Transverse colon (tissue), 4 donors: ENCODE data around the gene STRA6.

Experiments used
- EP300 ChIP-seq: sonication (generic); formaldehyde crosslinking; IDR thresholded peaks from one replicate; pipeline ENCODE4 v1.6.1; 2017; ENCODE audit warnings: antibody characterized with exemption, low read depth
- POLR2AphosphoS5 ChIP-seq, 3 donors: sonication (generic); formaldehyde crosslinking; IDR thresholded peaks; one replicate each; pipeline ENCODE4 v1.6.1; 2016; ENCODE audit warnings: antibody characterized with exemption in 3 of 3
- TF ChIP-seq, protein P1 (sequence below), 5 experiments: fragments of 200-600 bp in 3 of 5; fragments of 450-650 bp in 2 of 5; sonication (generic) in 3 of 5; IDR thresholded peaks; 1 replicate in 2 of 5; 2 replicates in 3 of 5; pipeline ENCODE4 v1.5.1; 2016 to 2017; ENCODE audit warnings: antibody characterized with exemption in 5 of 5, inconsistent platforms in 3 of 5, mild to moderate bottlenecking in 2 of 5, moderate library complexity in 1 of 5

DNA sequence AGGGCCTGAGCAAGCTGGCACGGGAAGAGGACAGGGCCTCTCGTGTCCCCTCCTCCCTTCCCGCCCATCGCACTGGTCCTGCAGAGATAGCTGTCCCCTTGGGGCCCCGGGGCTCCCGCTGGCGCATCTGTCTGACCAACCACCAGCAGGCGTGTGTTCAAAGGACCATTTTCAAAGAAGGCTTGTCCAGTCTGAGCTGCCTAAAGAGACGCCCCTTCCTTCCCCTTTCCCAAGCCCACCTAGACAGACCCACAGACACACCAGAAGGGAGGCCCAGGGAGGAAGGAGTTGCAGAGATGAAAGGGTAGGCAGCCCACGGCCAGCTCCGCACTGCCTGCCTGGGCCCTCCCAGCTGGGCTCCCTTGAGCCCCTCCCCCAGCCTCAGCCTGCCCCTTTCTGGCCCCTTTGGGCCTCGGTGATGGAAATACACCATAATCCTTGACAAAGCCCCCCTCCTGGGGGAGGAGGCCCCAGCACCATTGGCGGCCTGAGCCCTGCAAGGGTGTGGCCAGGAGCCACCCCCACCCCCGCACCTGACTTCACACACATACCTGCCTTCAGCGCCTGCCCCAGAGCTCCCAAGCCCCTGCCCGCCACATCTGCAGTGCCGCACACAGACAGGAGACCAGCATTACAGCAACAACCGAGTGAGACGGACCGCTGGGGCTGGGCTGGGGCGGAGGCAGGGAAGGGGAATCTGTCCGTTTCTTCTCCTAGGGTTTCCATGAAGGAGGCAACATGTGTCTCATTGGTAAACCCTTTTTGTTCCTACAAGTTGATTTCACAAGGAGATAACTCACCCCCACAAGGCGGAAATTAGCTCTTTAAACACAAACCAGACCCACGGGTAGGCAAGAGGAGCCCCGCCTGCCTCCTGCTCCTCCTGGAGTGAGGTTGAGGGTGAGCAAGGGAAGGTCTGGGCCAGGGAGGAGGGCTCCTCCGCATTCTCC lies at the start of gene STRA6:
- TF ChIP-seq POLR2AphosphoS5 (IDR thresholded peaks at IDR 0.05) (no peak), EP300 (no peak)
- TF ChIP-seq, protein P1, sequence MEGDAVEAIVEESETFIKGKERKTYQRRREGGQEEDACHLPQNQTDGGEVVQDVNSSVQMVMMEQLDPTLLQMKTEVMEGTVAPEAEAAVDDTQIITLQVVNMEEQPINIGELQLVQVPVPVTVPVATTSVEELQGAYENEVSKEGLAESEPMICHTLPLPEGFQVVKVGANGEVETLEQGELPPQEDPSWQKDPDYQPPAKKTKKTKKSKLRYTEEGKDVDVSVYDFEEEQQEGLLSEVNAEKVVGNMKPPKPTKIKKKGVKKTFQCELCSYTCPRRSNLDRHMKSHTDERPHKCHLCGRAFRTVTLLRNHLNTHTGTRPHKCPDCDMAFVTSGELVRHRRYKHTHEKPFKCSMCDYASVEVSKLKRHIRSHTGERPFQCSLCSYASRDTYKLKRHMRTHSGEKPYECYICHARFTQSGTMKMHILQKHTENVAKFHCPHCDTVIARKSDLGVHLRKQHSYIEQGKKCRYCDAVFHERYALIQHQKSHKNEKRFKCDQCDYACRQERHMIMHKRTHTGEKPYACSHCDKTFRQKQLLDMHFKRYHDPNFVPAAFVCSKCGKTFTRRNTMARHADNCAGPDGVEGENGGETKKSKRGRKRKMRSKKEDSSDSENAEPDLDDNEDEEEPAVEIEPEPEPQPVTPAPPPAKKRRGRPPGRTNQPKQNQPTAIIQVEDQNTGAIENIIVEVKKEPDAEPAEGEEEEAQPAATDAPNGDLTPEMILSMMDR (IDR thresholded peaks at IDR 0.05), result no peak
